GM19324 (cell line): Measurements from ENCODE around the gene TRH.
"Not testable (repeated sequence)": the region's sequence is repeated elsewhere in the genome, so short reads cannot be mapped to it uniquely, and the experiment has no call there.

Experiments
- ATAC-seq: cut with Tn5 transposase; IDR thresholded peaks from one replicate; pipeline ENCODE4 v1.9.1; 2021; ENCODE audit warnings: mild to moderate bottlenecking, moderate library complexity; ENCODE audit not compliant: unreplicated experiment, low FRiP score

Gene TRH

GRCh38 chr3:129962600-129962999 lies 11.9 kb upstream of the TRH start:
- no peak for ATAC-seq

- no peak for ATAC-seq
Observed at GRCh38 chr3:129965937-129966336, 8.6 kb upstream of the TRH start.

GRCh38 chr3:129966876-129967275 lies 7.6 kb upstream of the TRH start:
- no peak for ATAC-seq

DNA sequence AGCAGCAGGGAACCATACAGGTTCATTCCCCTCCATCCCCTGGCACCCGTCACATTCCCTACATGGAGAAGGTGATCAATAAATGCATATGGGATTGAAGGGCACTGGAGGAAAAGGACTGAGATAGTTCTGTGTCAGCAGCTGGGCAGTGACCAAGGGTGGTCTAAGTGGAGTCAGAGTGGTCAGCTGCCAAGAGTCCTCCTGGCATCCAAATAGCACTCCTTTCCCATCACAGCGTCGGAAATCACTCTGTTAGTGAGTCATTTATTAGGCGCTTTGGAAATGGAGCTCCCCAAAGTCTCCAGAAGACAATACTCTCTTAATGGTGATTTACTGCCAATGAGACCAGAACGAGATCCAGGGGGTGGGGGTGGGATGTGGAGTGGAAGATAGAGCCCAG lies 6.8 kb upstream of the TRH start:
- no peak for ATAC-seq

DNA sequence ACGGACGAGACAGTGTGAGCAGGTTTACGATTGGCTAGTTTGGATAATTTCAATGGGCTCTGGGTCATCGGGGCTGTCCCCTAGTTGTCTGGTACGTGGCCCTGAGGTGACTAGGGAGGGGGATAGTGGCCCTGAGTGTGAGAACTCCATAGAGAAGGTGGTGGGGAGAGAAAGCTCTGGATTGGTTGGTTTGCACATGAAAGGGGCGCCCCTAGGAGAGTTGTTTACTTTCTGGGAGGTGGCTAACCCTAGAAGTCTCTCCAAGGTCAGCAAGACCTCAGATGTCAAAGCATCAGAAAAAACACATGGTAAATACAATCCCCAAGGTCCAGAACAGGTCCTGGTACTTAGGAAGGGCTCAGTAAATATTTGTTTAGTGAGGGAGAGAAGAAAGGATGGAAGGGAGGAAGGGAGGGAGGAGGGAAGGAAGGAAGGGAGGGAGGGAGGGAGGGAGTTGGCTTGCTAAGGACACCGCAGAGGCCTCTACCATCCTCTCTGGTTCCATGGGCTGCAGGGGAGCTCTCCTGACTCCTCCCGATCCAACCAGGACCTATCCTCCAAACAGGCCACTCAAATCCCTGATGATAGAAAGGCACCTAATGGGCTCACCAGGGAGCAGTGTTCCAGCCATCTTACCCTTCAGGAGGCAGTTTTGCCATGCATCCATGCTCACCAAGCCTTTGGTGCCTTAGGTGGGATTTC lies 3.0 kb upstream of the TRH start:
- ATAC-seq, result no peak

- ATAC-seq, result no peak
Observed at GRCh38 chr3:129972301-129972700, 2.2 kb upstream of the TRH start.

DNA sequence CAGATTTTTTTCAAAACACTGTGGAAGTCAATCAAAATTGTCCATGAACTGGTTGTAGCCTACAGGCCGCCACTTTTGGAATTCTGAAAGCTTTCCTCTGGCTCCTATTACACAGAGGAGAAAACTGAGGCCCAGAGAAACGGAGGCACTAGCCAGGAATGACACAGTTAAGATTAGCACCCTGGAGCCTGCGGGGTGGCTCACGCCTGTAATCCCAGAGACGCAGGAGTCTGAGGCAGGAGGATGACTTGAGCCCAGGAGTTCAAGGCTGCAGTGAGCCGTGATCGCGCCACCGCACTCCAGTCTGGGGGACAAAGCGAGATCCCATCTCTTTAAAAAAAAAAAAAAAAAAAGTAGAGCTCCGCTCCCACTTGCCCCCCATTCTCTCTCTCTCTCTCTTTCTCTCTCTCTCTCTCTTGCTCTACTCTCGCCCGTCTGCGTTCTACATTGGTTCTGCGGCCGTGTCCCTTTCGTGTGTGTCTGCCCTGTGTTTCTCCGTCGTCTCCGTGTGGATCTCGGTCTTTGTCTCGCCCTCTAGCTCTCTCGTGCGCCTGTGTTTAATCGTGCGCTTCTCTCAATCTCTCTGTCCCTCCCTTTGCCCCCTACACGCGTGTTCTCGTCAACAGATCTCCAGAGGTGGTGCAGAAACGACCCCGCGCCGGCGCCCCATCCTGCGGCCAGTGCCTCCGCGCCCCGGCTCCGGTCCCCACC lies 512 bp upstream of the TRH start:
- ATAC-seq, result no peak

- no peak for ATAC-seq
Observed at GRCh38 chr3:129974833-129975704, 549 bp downstream of the TRH start.

DNA sequence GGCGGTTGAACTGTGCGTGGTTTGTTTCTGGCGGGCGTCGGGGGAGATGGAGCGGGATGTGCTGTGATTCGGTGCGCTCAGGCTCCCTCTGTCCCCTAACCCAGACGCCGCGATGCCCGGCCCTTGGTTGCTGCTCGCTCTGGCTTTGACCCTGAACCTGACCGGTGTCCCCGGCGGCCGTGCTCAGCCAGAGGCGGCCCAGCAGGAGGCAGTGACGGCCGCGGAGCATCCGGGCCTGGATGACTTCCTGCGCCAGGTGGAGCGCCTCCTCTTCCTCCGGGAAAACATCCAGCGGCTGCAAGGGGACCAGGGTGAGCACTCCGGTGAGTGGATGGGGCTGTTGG lies 1.2 kb downstream of the TRH start:
- no peak for ATAC-seq

DNA sequence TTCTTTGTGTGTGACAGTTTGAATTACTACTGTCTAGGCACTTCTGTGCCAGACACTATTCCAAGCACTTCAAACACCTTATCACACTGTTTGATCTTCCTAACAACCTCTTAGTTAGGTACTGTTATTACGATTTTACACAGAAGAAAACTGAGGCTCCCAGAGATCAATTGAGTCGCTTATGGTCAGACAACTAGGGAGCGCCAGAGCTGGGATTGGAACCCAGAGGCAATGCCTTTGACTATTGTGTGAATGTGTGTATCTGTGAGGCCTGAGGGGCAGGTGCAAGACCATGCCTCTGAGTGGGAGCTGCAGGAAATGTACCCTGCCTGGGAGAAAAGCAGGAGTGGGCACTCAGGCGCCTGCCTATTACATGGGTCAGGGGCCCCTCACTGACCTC lies 1.8 kb downstream of the TRH start:
- no peak for ATAC-seq

- no peak for ATAC-seq
Observed at GRCh38 chr3:129978123-129978522, 3.6 kb downstream of the TRH start.

GRCh38 chr3:129979905-129980304 lies 5.4 kb downstream of the TRH start:
- no peak for ATAC-seq

DNA sequence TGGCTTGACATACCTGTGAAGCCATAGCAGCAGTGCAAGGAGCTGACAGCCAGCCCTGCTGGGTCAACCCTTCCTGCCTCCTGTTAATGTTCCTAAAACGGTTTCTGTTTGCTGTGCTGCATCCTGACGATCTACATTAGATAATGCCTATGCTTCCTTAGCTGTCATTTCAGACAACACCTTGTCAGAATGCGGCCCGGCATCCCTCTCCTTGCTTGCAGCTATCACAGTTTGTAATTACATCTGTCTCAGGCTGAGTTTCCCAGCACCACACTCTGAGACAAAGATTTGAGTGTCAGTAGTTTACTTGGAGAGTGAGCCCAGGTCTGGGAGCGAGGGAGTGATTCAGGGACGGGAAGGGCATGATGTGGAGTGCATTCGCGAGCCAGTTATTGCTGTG lies 9.0 kb downstream of the TRH start:
- no peak for ATAC-seq

DNA sequence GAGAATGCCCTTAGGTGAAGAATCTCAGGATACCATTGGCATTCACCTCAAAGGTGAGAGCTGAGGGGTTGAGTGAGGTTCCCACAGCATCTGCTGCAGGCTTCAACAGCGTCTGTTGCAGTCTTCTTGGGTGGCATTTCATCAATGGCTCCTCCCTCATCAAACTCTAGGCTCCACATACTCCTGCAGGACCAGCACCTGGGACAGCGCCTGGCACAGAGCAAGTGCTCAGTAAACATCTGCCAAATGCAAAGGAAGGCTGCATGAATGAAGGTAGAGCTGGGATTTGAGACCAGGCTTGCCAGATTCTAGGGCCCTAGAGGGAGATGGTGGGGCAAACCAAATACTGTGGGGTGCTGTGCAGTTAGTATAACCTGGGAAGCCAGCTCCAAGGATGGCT lies 9.6 kb downstream of the TRH start:
- ATAC-seq, result no peak

GRCh38 chr3:129985113-129985512 lies 10.6 kb downstream of the TRH start:
- no peak for ATAC-seq

- no peak for ATAC-seq
Observed at GRCh38 chr3:129988429-129988828, 13.9 kb downstream of the TRH start.

- ATAC-seq, result no peak
Observed at GRCh38 chr3:129989414-129989813, 14.9 kb downstream of the TRH start.

DNA sequence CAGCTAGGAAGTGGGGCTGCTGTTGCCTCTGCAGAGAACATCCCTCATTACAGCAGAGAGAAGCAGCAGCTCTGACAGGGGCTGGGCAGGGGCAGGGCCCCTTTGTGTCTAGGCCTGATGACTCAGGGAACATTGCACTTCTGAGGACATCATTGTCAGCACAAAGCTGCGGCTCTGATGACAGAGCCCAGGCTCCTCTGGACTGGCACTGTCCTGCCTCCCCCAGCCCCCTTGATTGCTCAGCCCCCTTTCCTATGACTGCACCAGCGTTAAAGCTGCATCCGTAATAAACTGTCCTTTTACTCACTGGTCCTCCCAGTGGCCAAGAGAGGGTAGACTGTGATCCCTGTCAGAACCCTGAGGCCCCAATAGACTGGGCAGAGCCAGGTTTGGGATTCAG lies 18.3 kb downstream of the TRH start:
- no peak for ATAC-seq

- ATAC-seq, result no peak
Observed at GRCh38 chr3:129994883-129995559, 20.5 kb downstream of the TRH start.

DNA sequence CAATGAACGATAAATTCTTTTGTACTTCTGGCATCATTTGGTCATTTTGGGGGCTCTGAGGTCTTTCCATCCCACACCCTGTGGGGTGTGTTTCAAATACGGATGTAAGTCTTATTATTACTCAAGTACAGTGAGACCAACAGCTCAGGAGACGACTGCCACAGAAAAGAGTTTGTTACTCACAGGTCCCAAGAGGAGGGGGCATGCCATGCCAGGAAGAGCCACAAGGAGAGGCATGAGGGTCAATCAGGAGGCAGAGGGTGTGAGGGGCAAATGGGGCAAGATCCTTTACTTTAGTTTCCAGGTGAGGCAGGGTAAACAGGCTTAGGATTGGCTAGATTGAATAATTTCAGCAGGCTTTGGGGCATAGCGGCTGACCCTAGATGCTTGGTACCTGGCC lies 21.6 kb downstream of the TRH start:
- no peak for ATAC-seq

GRCh38 chr3:129999176-129999575 lies 24.7 kb downstream of the TRH start:
- ATAC-seq, result not testable (repeated sequence)
